ENCODE results near the gene NECAB2. TPM values are rescaled to one million over a fixed set of nuclear protein-coding genes. Genes with fewer than 3 reads are reported as not detected.

The NECAB2 gene
- polyA plus RNA-seq, 1 donor (not counting 4 experiments of a cell fraction or from before 2014, with no cell fraction given): not detected

- TF ChIP-seq CTCF (optimal IDR thresholded peaks at IDR 0.05 in 1 of 3, IDR thresholded peaks at IDR 0.05 in 1 of 3, conservative IDR thresholded peaks at IDR 0.05 in 1 of 3; ENCODE audit: extremely low read depth in 1 of 3, insufficient read depth in 2 of 3, low read length in 3 of 3): no peak
- TF ChIP-seq EZH2 (IDR thresholded peaks at IDR 0.05; ENCODE audit: low read length): no peak
- H3K79me2 ChIP-seq (ENCODE audit: control insufficient read depth, insufficient read depth, low read length): no peaks in the 10 kb centered on the region
- H3K4me3 ChIP-seq (ENCODE audit: control insufficient read depth in 2 of 3, extremely low read depth in 1 of 3, insufficient read depth in 2 of 3, low read depth in 1 of 3, low read length in 3 of 3): no peak overlapping the region
- dilution Hi-C loops (cut with MboI; ENCODE audit: extremely low pct_ligation_motif_present, low sequenced_read_pairs): no loop called here
- H3K9me1 ChIP-seq (ENCODE audit: control insufficient read depth, extremely low read depth, insufficient read depth, low read length): no peaks in the 10 kb centered on the region
- no peak overlapping the region for H3K27ac ChIP-seq (ENCODE audit: control insufficient read depth, insufficient read depth, low read length)
- no peak overlapping the region for H2AFZ ChIP-seq (ENCODE audit: control insufficient read depth, low read length)
- H3K4me2 ChIP-seq (ENCODE audit: control insufficient read depth, extremely low read depth, insufficient read depth, low read depth, low read length): no peak overlapping the region
- H3K36me3 ChIP-seq (ENCODE audit: control insufficient read depth in 2 of 2, extremely low read depth in 1 of 2, insufficient read depth in 2 of 2, low read length in 2 of 2): no peaks in the 10 kb centered on the region
- DNase-seq (ENCODE audit: low read depth, low spot score) (no peak), FAIRE-seq (no peak)
- H3K9me3 ChIP-seq (ENCODE audit: control insufficient read depth, low read depth, low read length): no peaks in the 10 kb centered on the region
- no peaks in the 10 kb centered on the region for H3K4me1 ChIP-seq (ENCODE audit: control insufficient read depth, extremely low read depth, insufficient read depth, low read length)
- H3K27me3 ChIP-seq (ENCODE audit: control insufficient read depth, extremely low read depth, insufficient read depth, low read length): peaks cover 16% of the 10 kb centered on the region
- no peaks in the 10 kb centered on the region for H4K20me1 ChIP-seq (ENCODE audit: control insufficient read depth, extremely low read depth, insufficient read depth, low read length)
- H3K9ac ChIP-seq (ENCODE audit: control insufficient read depth, extremely low read depth, insufficient read depth, low read length): no peak overlapping the region
Observed at GRCh38 chr16:83939266-83939855, 28.7 kb upstream of the NECAB2 start.

DNA sequence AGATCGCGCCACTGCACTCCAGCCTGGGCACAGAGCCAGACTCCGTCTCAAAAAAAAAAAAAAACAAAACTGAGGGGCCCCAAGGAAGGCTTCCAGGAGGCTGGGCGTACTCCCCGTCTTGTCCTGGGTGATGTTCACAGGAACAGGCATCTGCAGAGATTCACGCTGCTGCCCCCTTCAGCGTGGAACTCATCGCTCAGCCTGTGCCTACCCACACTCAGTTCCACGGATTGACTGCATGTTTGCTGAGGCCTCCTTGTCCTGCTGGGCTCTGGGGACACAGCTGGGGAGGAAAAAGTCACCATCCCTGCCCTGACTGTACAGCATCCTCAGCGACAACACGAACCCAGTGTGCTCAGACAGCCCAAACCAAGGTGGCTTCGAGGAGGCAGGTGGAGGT is 27.9 kb upstream of the NECAB2 start:
- Histone ChIP-seq H3K27me3 (ENCODE audit: control insufficient read depth, extremely low read depth, insufficient read depth, low read length) (peaks cover 10% of the 10 kb centered on the region), H3K4me2 (ENCODE audit: control insufficient read depth, extremely low read depth, insufficient read depth, low read depth, low read length) (no peak overlapping the region), H3K9me3 (ENCODE audit: control insufficient read depth, low read depth, low read length) (no peaks in the 10 kb centered on the region), H3K4me3 (ENCODE audit: control insufficient read depth in 2 of 3, extremely low read depth in 1 of 3, insufficient read depth in 2 of 3, low read depth in 1 of 3, low read length in 3 of 3) (no peak overlapping the region), H3K36me3 (ENCODE audit: control insufficient read depth in 2 of 2, extremely low read depth in 1 of 2, insufficient read depth in 2 of 2, low read length in 2 of 2) (no peaks in the 10 kb centered on the region), H3K79me2 (ENCODE audit: control insufficient read depth, insufficient read depth, low read length) (no peaks in the 10 kb centered on the region), H3K9ac (ENCODE audit: control insufficient read depth, extremely low read depth, insufficient read depth, low read length) (no peak overlapping the region), H3K9me1 (ENCODE audit: control insufficient read depth, extremely low read depth, insufficient read depth, low read length) (no peaks in the 10 kb centered on the region), H3K4me1 (ENCODE audit: control insufficient read depth, extremely low read depth, insufficient read depth, low read length) (no peaks in the 10 kb centered on the region), H2AFZ (ENCODE audit: control insufficient read depth, low read length) (no peak overlapping the region), H3K27ac (ENCODE audit: control insufficient read depth, insufficient read depth, low read length) (no peak overlapping the region), H4K20me1 (ENCODE audit: control insufficient read depth, extremely low read depth, insufficient read depth, low read length) (no peaks in the 10 kb centered on the region)
- dilution Hi-C loops (cut with MboI; ENCODE audit: extremely low pct_ligation_motif_present, low sequenced_read_pairs): no loop called here
- no peak for TF ChIP-seq CTCF (optimal IDR thresholded peaks at IDR 0.05 in 1 of 3, IDR thresholded peaks at IDR 0.05 in 1 of 3, conservative IDR thresholded peaks at IDR 0.05 in 1 of 3; ENCODE audit: extremely low read depth in 1 of 3, insufficient read depth in 2 of 3, low read length in 3 of 3)
- TF ChIP-seq EZH2 (IDR thresholded peaks at IDR 0.05; ENCODE audit: low read length): no peak
- FAIRE-seq (no peak), DNase-seq (ENCODE audit: low read depth, low spot score) (no peak)

Data from keratinocyte (primary cell).